H9 (cell line): ENCODE data around the gene AGXT. TPM values are rescaled to one million over a fixed set of nuclear protein-coding genes. Genes with fewer than 3 reads are reported as not detected.

ENCODE experiments used
- DNase-seq: peaks from one replicate; pipeline ENCODE4 v3.0.0-alpha.2; 2017
- H2AFZ ChIP-seq: one replicate; pipeline ENCODE4 v1.6.1; 2013; ENCODE audit warnings: mild to moderate bottlenecking, low read length, control low read depth, moderate library complexity
- H2AK5ac ChIP-seq: 2 replicates; pipeline ENCODE4 v1.6.1; 2013; ENCODE audit warnings: low read length, control low read depth, mixed read lengths; ENCODE audit not compliant: insufficient read length
- H2BK120ac ChIP-seq: one replicate; pipeline ENCODE4 v1.6.1; 2013; ENCODE audit warnings: low read depth, mild to moderate bottlenecking, low read length, control low read depth, inconsistent platforms; ENCODE audit not compliant: poor library complexity, severe bottlenecking
- H2BK12ac ChIP-seq: 2 replicates; pipeline ENCODE4 v1.6.1; 2013; ENCODE audit warnings: low read length, control low read depth, mixed read lengths, low read depth; ENCODE audit not compliant: insufficient read length
- H2BK15ac ChIP-seq: 2 replicates; pipeline ENCODE4 v1.6.1; 2013; ENCODE audit warnings: low read depth, low read length, control low read depth
- H2BK20ac ChIP-seq: one replicate; pipeline ENCODE4 v1.6.1; 2013; ENCODE audit warnings: low read depth, mild to moderate bottlenecking, low read length, control low read depth, inconsistent platforms; ENCODE audit not compliant: poor library complexity, severe bottlenecking
- H2BK5ac ChIP-seq: 2 replicates; pipeline ENCODE4 v1.6.1; 2013; ENCODE audit warnings: low read length, control low read depth, mixed read lengths; ENCODE audit not compliant: insufficient read length
- H3K14ac ChIP-seq: 2 replicates; pipeline ENCODE4 v1.6.1; 2013; ENCODE audit warnings: low read length, control low read depth; ENCODE audit not compliant: insufficient read depth
- H3K18ac ChIP-seq: 2 replicates; pipeline ENCODE4 v1.6.1; 2013; ENCODE audit warnings: low read depth, mild to moderate bottlenecking, mixed read lengths, low read length, control low read depth; ENCODE audit not compliant: insufficient read length
- H3K23ac ChIP-seq: 2 replicates; pipeline ENCODE4 v1.6.1; 2013; ENCODE audit warnings: low read length, control low read depth, mixed read lengths, low read depth; ENCODE audit not compliant: insufficient read length
- H3K23me2 ChIP-seq: 2 replicates; pipeline ENCODE4 v1.6.1; 2013; ENCODE audit warnings: low read depth, mild to moderate bottlenecking, mixed read lengths, low read length, control low read depth; ENCODE audit not compliant: insufficient read length, poor library complexity, severe bottlenecking
- H3K27ac ChIP-seq: 2 replicates; pipeline ENCODE4 v1.5.1; 2013; ENCODE audit warnings: low read length, control low read depth, mixed read lengths, low read depth; ENCODE audit not compliant: insufficient read length
- H3K27me3 ChIP-seq: 2 replicates; pipeline ENCODE4 v1.6.1; 2013; ENCODE audit warnings: low read length, control low read depth, inconsistent platforms; ENCODE audit not compliant: insufficient read depth
- H3K4ac ChIP-seq: 2 replicates; pipeline ENCODE4 v1.6.1; 2013; ENCODE audit warnings: low read depth, mild to moderate bottlenecking, control low read depth, inconsistent platforms, low read length, moderate library complexity
- H3K4me1 ChIP-seq: 2 replicates; pipeline ENCODE4 v1.6.1; 2013; ENCODE audit warnings: low read length, control low read depth, inconsistent platforms; ENCODE audit not compliant: insufficient read depth
- H3K4me2 ChIP-seq: 2 replicates; pipeline ENCODE4 v1.6.1; 2013; ENCODE audit warnings: low read length, control low read depth, mixed read lengths; ENCODE audit not compliant: insufficient read length, insufficient read depth
- H3K56ac ChIP-seq: 2 replicates; pipeline ENCODE4 v1.6.1; 2013; ENCODE audit warnings: low read depth, mild to moderate bottlenecking, mixed read lengths, low read length, control low read depth; ENCODE audit not compliant: insufficient read length
- H3K79me1 ChIP-seq: 2 replicates; pipeline ENCODE4 v1.6.1; 2013; ENCODE audit warnings: low read depth, mild to moderate bottlenecking, moderate library complexity, low read length, control low read depth, inconsistent platforms; ENCODE audit not compliant: insufficient read depth, poor library complexity, severe bottlenecking
- H3K79me2 ChIP-seq: 2 replicates; pipeline ENCODE4 v1.6.1; 2013; ENCODE audit warnings: low read length, control low read depth, inconsistent platforms; ENCODE audit not compliant: insufficient read depth
- H3K9ac ChIP-seq: 2 replicates; pipeline ENCODE4 v1.6.1; 2013; ENCODE audit warnings: low read length, control low read depth, mixed read lengths; ENCODE audit not compliant: insufficient read length; ENCODE audit errors: extremely low read depth
- H3K9me3 ChIP-seq: one replicate; pipeline ENCODE4 v1.6.1; 2013; ENCODE audit warnings: low read depth, low read length, inconsistent platforms; ENCODE audit not compliant: control insufficient read depth
- H3T11ph ChIP-seq: one replicate; pipeline ENCODE4 v1.6.1; 2013; ENCODE audit warnings: mild to moderate bottlenecking, low read length, control low read depth, inconsistent platforms
- H4K20me1 ChIP-seq: one replicate; pipeline ENCODE4 v1.6.1; 2013; ENCODE audit not compliant: control insufficient read depth, insufficient read length, insufficient read depth
- H4K5ac ChIP-seq: 2 replicates; pipeline ENCODE4 v1.6.1; 2013; ENCODE audit warnings: low read depth, mild to moderate bottlenecking, mixed read lengths, low read length, control low read depth; ENCODE audit not compliant: insufficient read length
- H4K8ac ChIP-seq: replicated peaks from 2 replicates; pipeline ENCODE4 v1.6.1; 2013; ENCODE audit warnings: low read length, control low read depth, mixed read lengths, low read depth; ENCODE audit not compliant: insufficient read length
- H4K91ac ChIP-seq: 2 replicates; pipeline ENCODE4 v1.6.1; 2013; ENCODE audit warnings: low read depth, mild to moderate bottlenecking, moderate library complexity, mixed read lengths, low read length, control low read depth; ENCODE audit not compliant: insufficient read length
- H3K27ac Mint-ChIP-seq, 3 experiments: 2 replicates in 2 of 3; 3 replicates in 1 of 3; pipeline ENCODE4 v1.8.0; 2020 to 2021; ENCODE audit warnings: mixed read lengths in 3 of 3, mild to moderate bottlenecking in 1 of 3, moderate library complexity in 1 of 3
- H3K27me3 Mint-ChIP-seq: 2 replicates; pipeline ENCODE4 v1.8.0; 2021; ENCODE audit warnings: low read depth, mild to moderate bottlenecking, moderate library complexity, mixed read lengths
- H3K36me3 Mint-ChIP-seq, 3 experiments: 2 replicates in 2 of 3; 3 replicates in 1 of 3; pipeline ENCODE4 v1.8.0; 2020 to 2021; ENCODE audit warnings: low read depth in 3 of 3, mixed read lengths in 3 of 3; ENCODE audit not compliant: insufficient read depth in 1 of 3
- H3K4me1 Mint-ChIP-seq, 2 experiments: 2 replicates each; pipeline ENCODE4 v1.8.0; 2020; ENCODE audit warnings: mixed read lengths in 2 of 2
- H3K4me3 Mint-ChIP-seq, 2 experiments: 2 replicates in 1 of 2; 3 replicates in 1 of 2; pipeline ENCODE4 v1.8.0; 2020 to 2021; ENCODE audit warnings: mild to moderate bottlenecking in 2 of 2, mixed read lengths in 2 of 2, moderate library complexity in 1 of 2
- H3K9me3 Mint-ChIP-seq, 2 experiments: 2 replicates in 1 of 2; 3 replicates in 1 of 2; pipeline ENCODE4 v1.8.0; 2020; ENCODE audit warnings: mild to moderate bottlenecking in 2 of 2, mixed read lengths in 2 of 2, moderate library complexity in 1 of 2
- CTCF ChIP-seq: fragments of 200-600 bp; sonication (generic); conservative IDR thresholded peaks from 3 replicates; pipeline ENCODE4 v1.8.0; 2021; ENCODE audit warnings: antibody characterized with exemption, mild to moderate bottlenecking
- WGBS: extraction: QIAGEN DNeasy Blood & Tissue Kit; methylation state at CpG from one replicate; pipeline ENCODE4 v1.1.7; 2013; ENCODE audit warnings: missing lambda C conversion rate, low lambda C conversion rate, mixed read lengths; ENCODE audit not compliant: insufficient read length; ENCODE audit errors: extremely low coverage; 5-methylcytosine and 5-hydroxymethylcytosine counted together
- total RNA-seq: library from RNA; stranded (reverse); gene quantifications from 2 replicates; pipeline ENCODE4 v1.2.1, GENCODE V29; 2021

The AGXT gene
- total RNA-seq, 1 experiment from 2014 or later: not detected

- WGBS: no CpG with 5 or more reads among the region's 9 CpGs
- Histone ChIP-seq H3K23me2 (no peaks in the 10 kb centered on the region), H2BK12ac (no peak overlapping the region), H3T11ph (no peak overlapping the region), H4K5ac (no peak overlapping the region), H2BK120ac (no peak overlapping the region), H2BK15ac (no peak overlapping the region), H3K79me1 (no peaks in the 10 kb centered on the region), H3K4me2 (no peak overlapping the region), H4K91ac (no peak overlapping the region), H3K23ac (no peak overlapping the region), H3K79me2 (no peaks in the 10 kb centered on the region), H3K56ac (no peak overlapping the region), H3K4me1 (no peaks in the 10 kb centered on the region), H3K9ac (no peak overlapping the region), H2BK5ac (no peak overlapping the region), H4K20me1 (no peaks in the 10 kb centered on the region), H4K8ac (no peak overlapping the region), H3K9me3 (no peaks in the 10 kb centered on the region), H3K27me3 (no peaks in the 10 kb centered on the region), H3K27ac (no peak overlapping the region), H3K4ac (no peak overlapping the region), H2AFZ (no peak overlapping the region), H2AK5ac (no peak overlapping the region), H2BK20ac (no peak overlapping the region), H3K18ac (no peak overlapping the region), H3K14ac (no peak overlapping the region)
- DNase-seq: no peak
- Mint-ChIP-seq H3K27ac (no peak overlapping the region; a peak in 1 of 7 replicates), H3K4me1 (peaks cover 4 to 12% of the 10 kb centered on the region in 2 experiments), H3K27me3 (no peaks in the 10 kb centered on the region), H3K36me3 (no peaks in the 10 kb centered on the region), H3K4me3 (no peak overlapping the region), H3K9me3 (no peaks in the 10 kb centered on the region)
- no peak for TF ChIP-seq CTCF
Measured at GRCh38 chr2:240892356-240892755, 23.7 kb downstream of the AGXT start.
